Measurements from ENCODE around the gene OTX1.

- TF ChIP-seq CBX2 (IDR thresholded peaks at IDR 0.05; ENCODE audit: insufficient read depth, low read length, poor library complexity, severe bottlenecking) (no peak), ZBTB8A (IDR thresholded peaks at IDR 0.05; ENCODE audit: partially characterized antibody) (no peak), BRF2 (IDR thresholded peaks at IDR 0.05; ENCODE audit: borderline replicate concordance, insufficient read depth, insufficient read length) (no peak), POLR2A (conservative IDR thresholded peaks at IDR 0.05) (no peak), CEBPG (CRISPR knock-in tag; IDR thresholded peaks at IDR 0.05) (no peak), CEBPG (tag; conservative IDR thresholded peaks at IDR 0.05 in 1 of 2, IDR thresholded peaks at IDR 0.05 in 1 of 2) (no peak), CCNT2 (IDR thresholded peaks at IDR 0.05; ENCODE audit: borderline replicate concordance, extremely low read depth, insufficient read length, low read depth, low read length) (no peak), ZC3H4 (CRISPR knock-in tag; IDR thresholded peaks at IDR 0.05; ENCODE audit: borderline replicate concordance) (no peak), E2F6 (IDR thresholded peaks at IDR 0.05; ENCODE audit: borderline replicate concordance in 1 of 2, extremely low read depth in 1 of 2, insufficient read depth in 1 of 2, insufficient read length in 1 of 2, low read depth in 1 of 2, low read length in 1 of 2, poor library complexity in 1 of 2, severe bottlenecking in 1 of 2) (no peak), E2F5 (CRISPR knock-in tag; IDR thresholded peaks at IDR 0.05) (no peak), MTA3 (IDR thresholded peaks at IDR 0.05; ENCODE audit: borderline replicate concordance) (no peak)
Measured at GRCh38 chr2:63013438-63013837, 37.2 kb upstream of the OTX1 start.
